HepG2 (cell line): ENCODE data around the gene MBNL3. TPM values are rescaled to one million over a fixed set of nuclear protein-coding genes. Genes with fewer than 3 reads are reported as not detected.

Experiments
- ATAC-seq: fragments of 200-7000 bp; cut with Tn5 transposase; 3 replicates; pipeline ENCODE4 v1.9.1; 2020; ENCODE audit warnings: mild to moderate bottlenecking, moderate library complexity
- BruUV-seq: library from RNA; stranded (reverse); fragments of 400-500 nt; replicated peaks from 2 replicates; lab custom pipeline; 2021; lab: Mats Ljungman, UMichigan
- CTCF ChIA-PET: fragments of 300-600 bp; formaldehyde crosslinking; extraction: SDS; loops from one replicate; lab custom pipeline; 2021; ENCODE audit warnings: low total read pairs, inconsistent platforms, low intra/inter-chr PET ratio; lab: Yijun Ruan, JAX
- POLR2A ChIA-PET: fragments of 350-600 bp; sonication (Branson Sonifier 250); formaldehyde crosslinking; loops from one replicate; lab custom pipeline; 2020; ENCODE audit warnings: antibody characterized with exemption, inconsistent platforms; lab: Yijun Ruan, JAX
- DNase-seq: peaks from one replicate; pipeline ENCODE4 v3.0.0-alpha.2; 2015; ENCODE audit warnings: low spot score
- FAIRE-seq: peaks from 3 replicates; lab custom pipeline; 2011; peaks lifted over from hg19 to GRCh38; lab: Jason Lieb, UNC
- H2AFZ ChIP-seq: one replicate; pipeline ENCODE4 v1.6.1; 2011; ENCODE audit warnings: low read length, inconsistent platforms
- H3K27ac ChIP-seq: fragments of 300-600 bp; 3 replicates; pipeline ENCODE4 v1.8.0; 2011; ENCODE audit warnings: mixed run types, mild to moderate bottlenecking, mixed read lengths, low read length, inconsistent platforms; ENCODE audit not compliant: insufficient read depth; ENCODE audit errors: extremely low read length
- H3K27me3 ChIP-seq, 2 experiments: fragments of 200-600 bp in 1 of 2; 2 replicates in 1 of 2; 3 replicates in 1 of 2; pipeline versions ENCODE4 v1.6.0 to v1.8.0; 2011; ENCODE audit warnings: low read length in 2 of 2, mild to moderate bottlenecking in 2 of 2, moderate library complexity in 2 of 2, inconsistent platforms in 1 of 2; ENCODE audit not compliant: insufficient read depth in 2 of 2, control insufficient read depth in 1 of 2
- H3K36me3 ChIP-seq, 2 experiments: fragments of 200-600 bp in 1 of 2; replicated peaks in 1 of 2; 2 replicates in 1 of 2; 3 replicates in 1 of 2; pipeline versions ENCODE4 v1.5.1 to v1.8.0; 2011; ENCODE audit warnings: low read length in 2 of 2, inconsistent platforms in 1 of 2; ENCODE audit not compliant: insufficient read depth in 2 of 2, control insufficient read depth in 1 of 2
- H3K4me1 ChIP-seq: 2 replicates; pipeline ENCODE4 v1.5.1; 2012; ENCODE audit warnings: low read length, inconsistent platforms; ENCODE audit not compliant: insufficient read depth
- H3K4me2 ChIP-seq: 2 replicates; pipeline ENCODE4 v1.6.0; 2011; ENCODE audit warnings: low read depth, low read length, inconsistent platforms
- H3K4me3 ChIP-seq, 3 experiments: fragments of 200-600 bp in 1 of 3; sonication (generic), shearing (Covaris generic) in 1 of 3; replicated peaks in 1 of 3; 2 replicates each; pipeline ENCODE4 v1.5.1; 2011 to 2016; ENCODE audit warnings: low read length in 3 of 3, inconsistent platforms in 2 of 3, low read depth in 2 of 3, mild to moderate bottlenecking in 2 of 3, control low read depth in 1 of 3, mixed read lengths in 1 of 3; ENCODE audit not compliant: insufficient read depth in 1 of 3
- H3K79me2 ChIP-seq: one replicate; pipeline ENCODE4 v1.6.1; 2011; ENCODE audit warnings: low read length, inconsistent platforms; ENCODE audit not compliant: insufficient read depth
- H3K9ac ChIP-seq: 2 replicates; pipeline ENCODE4 v1.6.0; 2011; ENCODE audit warnings: mild to moderate bottlenecking, low read depth, low read length, inconsistent platforms; ENCODE audit not compliant: insufficient read depth
- H3K9me3 ChIP-seq: 2 replicates; pipeline ENCODE4 v1.5.1; 2012; ENCODE audit warnings: mild to moderate bottlenecking, low read length
- H4K20me1 ChIP-seq: 2 replicates; pipeline ENCODE4 v1.6.0; 2011; ENCODE audit warnings: inconsistent platforms, mild to moderate bottlenecking, low read length, moderate library complexity; ENCODE audit not compliant: insufficient read depth
- GABPA ChIP-seq, 2 experiments: IDR thresholded peaks; 2 replicates each; pipeline ENCODE4 v1.6.1; 2011 to 2016; ENCODE audit warnings: low read depth in 2 of 2, low read length in 1 of 2, missing biosample characterization in 1 of 2, missing genetic modification characterization in 1 of 2
- HNF4G ChIP-seq, 2 experiments: sonication (generic) in 1 of 2; formaldehyde crosslinking in 1 of 2; IDR thresholded peaks; 2 replicates each; pipeline versions ENCODE4 v1.4.0 to v1.6.1; 2011 to 2020; ENCODE audit warnings: borderline replicate concordance in 2 of 2, low read depth in 2 of 2, mild to moderate bottlenecking in 2 of 2, low read length in 1 of 2, missing genetic modification reagents in 1 of 2, moderate library complexity in 1 of 2
- NFIB ChIP-seq: sonication (generic); formaldehyde crosslinking; IDR thresholded peaks from 2 replicates; pipeline ENCODE4 v1.9.0; 2021; ENCODE audit warnings: missing genetic modification reagents, mild to moderate bottlenecking, borderline replicate concordance
- NFIC ChIP-seq: IDR thresholded peaks from 2 replicates; pipeline ENCODE4 v1.6.1; 2012; ENCODE audit warnings: mild to moderate bottlenecking, low read length, inconsistent platforms
- RBFOX2 ChIP-seq: fragments of 200-400 bp; formaldehyde crosslinking; IDR thresholded peaks from 2 replicates; pipeline ENCODE4 v1.6.1; 2017; ENCODE audit warnings: low read depth, mild to moderate bottlenecking, low read length
- RXRA ChIP-seq: sonication (generic); formaldehyde crosslinking; IDR thresholded peaks from 2 replicates; pipeline ENCODE4 v1.5.1; 2020; ENCODE audit warnings: missing genetic modification reagents
- ZNF761 ChIP-seq: sonication (generic); formaldehyde crosslinking; conservative IDR thresholded peaks from 2 replicates; pipeline ENCODE4 v1.4.0; 2020; ENCODE audit warnings: mild to moderate bottlenecking, missing genetic modification reagents
- WGBS: methylation state at CpG from one replicate; pipeline ENCODE4 v1.1.6; 2017; ENCODE audit warnings: low lambda C conversion rate; 5-methylcytosine and 5-hydroxymethylcytosine counted together
- in situ Hi-C: cut with HindIII; loops from 2 replicates; pipeline ENCODE4 v1.10.0; 2017; ENCODE audit warnings: low pct_unique_long_range_greater_than_20kb; ENCODE audit not compliant: extremely low pct_ligation_motif_present
- intact Hi-C: fragments of 100-400 bp; cut with micrococcal nuclease; formaldehyde crosslinking; loops from one replicate; pipeline ENCODE4 v1.10.0; 2022; ENCODE audit not compliant: unreplicated experiment
- polyA plus RNA-seq, 8 experiments: library from polyadenylated mRNA; depleted of rRNA in 3 of 8; stranded (reverse) in 7 of 8; unstranded in 1 of 8; fragments of >200 nt; fragmentation: Illumina TruSeq in 4 of 8; extraction: Trizol in 4 of 8; gene quantifications; 2 replicates each; pipeline versions ENCODE4 v1.2.1 to v1.2.3, GENCODE V29; 2011 to 2016; ENCODE audit warnings: low read depth in 4 of 8, missing spikeins in 1 of 8, mixed read lengths in 1 of 8; ENCODE audit not compliant: insufficient read depth in 1 of 8
- total RNA-seq, 5 experiments: library from RNA; depleted of rRNA; stranded (reverse); fragments of >200 nt; fragmentation: Illumina TruSeq; extraction: Trizol; gene quantifications; 2 replicates each; pipeline ENCODE4 v1.2.3, GENCODE V29; 2016; ENCODE audit warnings: low read depth in 1 of 5

The MBNL3 gene
- total and polyA plus RNA-seq, 2 of the 13 experiments (the other 11 are each of a cell fraction or from before 2014, with no cell fraction given): 155 to 257 TPM

DNA sequence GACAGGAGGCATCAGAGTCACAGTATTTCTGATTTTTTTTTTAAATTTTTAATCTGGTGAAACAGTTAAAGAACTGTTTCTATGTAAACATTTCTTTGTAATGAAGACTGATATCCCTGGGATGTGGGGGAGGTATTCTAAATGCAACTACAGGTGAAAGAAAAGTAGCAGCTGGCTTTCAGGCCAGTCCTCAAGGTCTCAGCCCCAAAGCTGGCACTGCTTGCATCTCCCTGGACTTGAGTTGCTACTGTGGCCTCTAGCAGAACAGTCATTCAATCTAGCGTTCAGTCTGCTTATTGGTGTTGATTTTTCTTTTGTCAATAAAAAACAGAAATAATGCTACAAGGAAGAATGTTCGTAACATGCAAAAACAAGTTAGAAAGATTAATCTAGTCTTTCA lies 4.9 kb downstream of the MBNL3 start:
- DNase-seq (no peak), ATAC-seq (no peak), FAIRE-seq (no peak)
- ChIA-PET CTCF (no interaction called here), POLR2A (interaction anchor here (1.0 to 2.5 kb wide), 4 partner anchors 8 to 106 kb away, joined by 3 to 5 read pairs (median 3); no protein-coding TSS in a partner anchor)
- peaks cover 84% of the 10 kb centered on the region for H3K79me2 ChIP-seq
- H3K4me3 ChIP-seq: peak overlapping the region in 2 of 3 experiments; percentile 16 to 44; a peak in 2 of 6 replicates
- intact Hi-C loops (loop anchor here (5.0 to 10.0 kb wide), 3 partner anchors 72 to 269 kb away; partner anchors contain the start of gene RAP2C), in situ Hi-C loops (loop anchor here (10.0 kb wide), 1 partner anchor 69 kb away; no protein-coding TSS in a partner anchor)
- H3K4me1 ChIP-seq: peaks cover 80% of the 10 kb centered on the region
- peak overlapping the region; percentile 80 for H3K4me2 ChIP-seq
- no peaks in the 10 kb centered on the region for H4K20me1 ChIP-seq
- no peaks in the 10 kb centered on the region for H3K36me3 ChIP-seq
- WGBS: 26% methylated on average over 2 of the region's 2 CpGs
- TSS peak; percentile 80 for BruUV-seq
- no peaks in the 10 kb centered on the region for H3K27me3 ChIP-seq
- no peaks in the 10 kb centered on the region for H3K9me3 ChIP-seq
- H3K27ac ChIP-seq: peak overlapping the region; percentile 94
- TF ChIP-seq NFIC (no peak), RBFOX2 (peak; percentile 58; the same call in 1 of the 2 replicates), RXRA (CRISPR knock-in tag) (no peak), NFIB (CRISPR knock-in tag) (no peak), ZNF761 (CRISPR knock-in tag) (no peak), HNF4G (IDR thresholded peaks at IDR 0.05; ENCODE audit: borderline replicate concordance, low read depth, low read length) (no peak), HNF4G (CRISPR knock-in tag; IDR thresholded peaks at IDR 0.05; ENCODE audit: borderline replicate concordance, low read depth) (no peak), GABPA (IDR thresholded peaks at IDR 0.05; ENCODE audit: low read depth, low read length) (no peak), GABPA (CRISPR knock-in tag; IDR thresholded peaks at IDR 0.05; ENCODE audit: low read depth) (no peak)
- H3K9ac ChIP-seq: peak overlapping the region; percentile 43; the same call in 1 of the 2 replicates
- no peak overlapping the region for H2AFZ ChIP-seq
